Breast epithelium (tissue), 4 donors: ENCODE results near the gene MVB12B. TPM values are rescaled to one million over a fixed set of nuclear protein-coding genes. Genes with fewer than 3 reads are reported as not detected.

ENCODE experiments used
- DNase-seq, 2 donors: peaks; one replicate each; pipeline ENCODE4 v3.0.0-alpha.2; 2019; ENCODE audit warnings: low spot score in 2 of 2
- H3K27ac ChIP-seq, 2 donors: fragments of 200-600 bp; sonication (generic) in 1 of 2; one replicate each; pipeline ENCODE4 v1.5.1; 2016 to 2019; ENCODE audit warnings: mild to moderate bottlenecking in 1 of 2
- H3K27me3 ChIP-seq, 2 donors: fragments of 200-600 bp; sonication (generic) in 1 of 2; one replicate each; pipeline versions ENCODE4 v1.5.1 to v1.6.0; 2017 to 2019; ENCODE audit warnings: control low read depth in 1 of 2, mild to moderate bottlenecking in 1 of 2
- H3K36me3 ChIP-seq: fragments of 200-600 bp; one replicate; pipeline ENCODE4 v1.5.1; 2019
- H3K4me1 ChIP-seq, 2 donors: fragments of 200-600 bp; sonication (generic); one replicate each; pipeline ENCODE4 v1.5.1; 2016 to 2019; ENCODE audit warnings: control low read depth in 1 of 2
- H3K4me3 ChIP-seq, 3 donors: fragments of 200-600 bp; sonication (generic); 1 replicate in 2 of 3; 2 replicates in 1 of 3; pipeline ENCODE4 v1.5.1; 2016 to 2019; ENCODE audit warnings: mild to moderate bottlenecking in 3 of 3, moderate library complexity in 2 of 3
- H3K9me3 ChIP-seq, 2 donors: fragments of 200-600 bp; sonication (generic) in 1 of 2; one replicate each; pipeline ENCODE4 v1.5.1; 2016 to 2019; ENCODE audit warnings: control low read depth in 1 of 2
- CTCF ChIP-seq, 3 donors: fragments of 450-650 bp; IDR thresholded peaks; one replicate each; pipeline ENCODE4 v1.5.1; 2016 to 2017; ENCODE audit warnings: antibody characterized with exemption in 3 of 3, mild to moderate bottlenecking in 3 of 3, moderate library complexity in 3 of 3
- POLR2A ChIP-seq: fragments of 450-650 bp; IDR thresholded peaks from one replicate; pipeline ENCODE4 v1.6.1; 2016; ENCODE audit warnings: antibody characterized with exemption, mild to moderate bottlenecking, moderate library complexity
- POLR2AphosphoS5 ChIP-seq, 3 donors: sonication (generic); formaldehyde crosslinking; IDR thresholded peaks; one replicate each; pipeline ENCODE4 v1.6.1; 2017; ENCODE audit warnings: antibody characterized with exemption in 3 of 3
- intact Hi-C: fragments of 100-400 bp; cut with DNase I; formaldehyde crosslinking; loops from one replicate; pipeline ENCODE4 v1.15.1; 2023; ENCODE audit warnings: low total_unique reads
- total RNA-seq, 3 donors: library from RNA; depleted of rRNA; stranded (reverse); fragments of >200 nt; gene quantifications; one replicate each; pipeline ENCODE4 v1.1.0, GENCODE V29; 2016

The MVB12B gene
- total RNA-seq, 3 donors from 2014 or later = 8.2 to 12.6 (median 9.9) TPM

DNA sequence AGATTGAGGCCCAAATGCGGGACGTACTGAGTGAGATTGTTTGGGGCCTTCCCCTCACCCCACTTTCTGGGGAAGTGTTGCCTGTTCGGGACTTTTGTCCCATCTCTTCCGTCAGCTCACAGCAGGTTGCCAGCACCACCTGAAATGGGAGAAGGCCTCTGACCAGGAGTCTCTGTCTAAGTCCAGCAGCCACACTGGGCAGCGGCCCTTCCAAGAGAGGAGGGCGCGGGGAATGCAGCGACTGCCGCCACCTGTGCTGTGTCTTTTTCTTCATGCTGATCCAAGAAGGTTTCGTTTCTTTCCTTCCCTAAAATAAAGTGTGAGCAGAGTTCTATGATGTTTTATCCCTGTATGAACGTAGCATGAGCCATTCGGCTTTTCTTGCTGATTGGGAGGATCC lies 152.9 kb downstream of the MVB12B start:
- intact Hi-C loops = no loop called here
- H3K36me3 ChIP-seq = no peaks in the 10 kb centered on the region
- H3K4me3 ChIP-seq = no peak overlapping the region

GRCh38 chr9:126480813-126481212 lies 154.2 kb downstream of the MVB12B start:
- no peaks in the 10 kb centered on the region for H3K9me3 ChIP-seq
- no peaks in the 10 kb centered on the region for H3K4me1 ChIP-seq
- no peak for DNase-seq
- H3K4me3 ChIP-seq = no peak overlapping the region
- no peaks in the 10 kb centered on the region for H3K36me3 ChIP-seq
- H3K27me3 ChIP-seq = no peaks in the 10 kb centered on the region
- no peak overlapping the region for H3K27ac ChIP-seq
- TF ChIP-seq CTCF (IDR thresholded peaks at IDR 0.05) (no peak), POLR2A (no peak), POLR2AphosphoS5 (IDR thresholded peaks at IDR 0.05) (no peak)
- intact Hi-C loops = no loop called here

More for the DNA sequence above, 152.9 kb downstream of the MVB12B start:
- H3K27ac ChIP-seq = no peak overlapping the region
- H3K9me3 ChIP-seq = no peaks in the 10 kb centered on the region
- DNase-seq = no peak
- no peaks in the 10 kb centered on the region for H3K4me1 ChIP-seq
- no peak for TF ChIP-seq POLR2AphosphoS5 (IDR thresholded peaks at IDR 0.05)
- no peak for TF ChIP-seq CTCF (IDR thresholded peaks at IDR 0.05)
- no peak for TF ChIP-seq POLR2A
- H3K27me3 ChIP-seq = no peaks in the 10 kb centered on the region

GRCh38 chr9:126481862-126482261 lies 155.2 kb downstream of the MVB12B start:
- H3K4me3 ChIP-seq = no peak overlapping the region

DNA sequence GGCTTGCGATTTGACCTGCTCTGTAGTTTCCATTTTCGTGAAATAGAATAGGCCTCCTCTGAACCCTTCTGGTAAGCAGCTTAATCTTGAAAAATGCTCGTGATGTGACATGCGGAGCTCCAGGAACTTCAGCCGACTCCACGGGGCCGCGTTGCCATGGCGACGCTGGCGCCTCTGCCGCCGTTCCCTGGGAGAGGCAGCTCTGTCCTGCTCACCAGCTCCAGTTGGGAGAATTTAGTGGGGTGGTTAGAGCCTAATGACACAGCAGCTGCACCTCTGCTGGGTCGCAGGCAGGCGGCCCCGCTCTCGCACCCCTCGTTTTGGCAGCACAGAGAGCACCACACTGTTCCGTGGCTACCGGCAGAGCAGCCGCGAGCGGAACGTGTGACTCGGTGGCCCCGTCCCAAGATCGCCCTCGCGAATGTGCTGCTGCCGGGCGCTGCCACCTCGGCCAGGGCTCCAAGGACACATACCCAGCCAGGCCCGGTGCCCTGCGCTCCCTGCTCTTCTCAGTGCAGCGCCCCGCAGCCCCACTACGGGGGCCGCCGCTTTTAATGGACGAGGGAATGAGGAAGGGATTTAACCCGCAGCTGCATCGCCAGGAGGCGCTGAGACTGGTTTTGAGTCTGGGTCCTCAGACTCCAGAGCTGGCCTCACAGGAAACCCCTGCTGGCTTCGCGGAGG lies 155.9 kb downstream of the MVB12B start:
- Histone ChIP-seq H3K4me1 (no peaks in the 10 kb centered on the region), H3K27ac (no peak overlapping the region), H3K36me3 (no peaks in the 10 kb centered on the region), H3K4me3 (no peak overlapping the region), H3K27me3 (no peaks in the 10 kb centered on the region), H3K9me3 (no peaks in the 10 kb centered on the region)
- intact Hi-C loops = no loop called here
- DNase-seq = no peak
- no peak for TF ChIP-seq CTCF (IDR thresholded peaks at IDR 0.05)
- TF ChIP-seq POLR2A = no peak
- TF ChIP-seq POLR2AphosphoS5 (IDR thresholded peaks at IDR 0.05) = no peak

More at GRCh38 chr9:126481862-126482261, 155.2 kb downstream of the MVB12B start:
- Histone ChIP-seq H3K27me3 (no peaks in the 10 kb centered on the region), H3K27ac (no peak overlapping the region), H3K4me1 (no peaks in the 10 kb centered on the region), H3K9me3 (no peaks in the 10 kb centered on the region), H3K36me3 (no peaks in the 10 kb centered on the region)
- intact Hi-C loops = no loop called here
- no peak for DNase-seq
- TF ChIP-seq POLR2A (no peak), CTCF (IDR thresholded peaks at IDR 0.05) (no peak), POLR2AphosphoS5 (IDR thresholded peaks at IDR 0.05) (no peak)

GRCh38 chr9:126483468-126484073 lies 156.9 kb downstream of the MVB12B start:
- intact Hi-C loops = no loop called here
- no peaks in the 10 kb centered on the region for H3K36me3 ChIP-seq
- H3K27me3 ChIP-seq = no peaks in the 10 kb centered on the region

More at GRCh38 chr9:126483468-126484073, 156.9 kb downstream of the MVB12B start:
- Histone ChIP-seq H3K4me3 (no peak overlapping the region), H3K27ac (no peak overlapping the region), H3K9me3 (no peaks in the 10 kb centered on the region), H3K4me1 (no peaks in the 10 kb centered on the region)
- DNase-seq = no peak
- TF ChIP-seq POLR2AphosphoS5 (IDR thresholded peaks at IDR 0.05) (no peak), POLR2A (no peak), CTCF (IDR thresholded peaks at IDR 0.05) (no peak)
